Suprapubic skin (tissue), 4 donors: ENCODE data around the gene HOXA4. TPM values are rescaled to one million over a fixed set of nuclear protein-coding genes. Genes with fewer than 3 reads are reported as not detected.

Experiments
- DNase-seq, 2 donors: peaks; one replicate each; pipeline ENCODE4 v3.0.0-alpha.2; 2019; ENCODE audit warnings: low spot score in 2 of 2
- H3K27ac ChIP-seq: fragments of 200-600 bp; sonication (generic); one replicate; pipeline ENCODE4 v1.5.1; 2019
- H3K27me3 ChIP-seq: fragments of 200-600 bp; sonication (generic); one replicate; pipeline ENCODE4 v1.5.1; 2019
- H3K36me3 ChIP-seq: fragments of 200-600 bp; sonication (generic); one replicate; pipeline ENCODE4 v1.5.1; 2019
- H3K4me1 ChIP-seq: fragments of 200-600 bp; sonication (generic); one replicate; pipeline ENCODE4 v1.5.1; 2019
- H3K4me3 ChIP-seq: fragments of 200-600 bp; sonication (generic); one replicate; pipeline ENCODE4 v1.5.1; 2019; ENCODE audit warnings: mild to moderate bottlenecking
- H3K9me3 ChIP-seq: fragments of 200-600 bp; sonication (generic); one replicate; pipeline ENCODE4 v1.5.1; 2019
- CTCF ChIP-seq, 2 donors: fragments of 200-600 bp in 1 of 2; fragments of 450-650 bp in 1 of 2; sonication (generic) in 1 of 2; IDR thresholded peaks; one replicate each; pipeline ENCODE4 v1.5.1; 2016 to 2019; ENCODE audit warnings: antibody characterized with exemption in 2 of 2, mild to moderate bottlenecking in 1 of 2, moderate library complexity in 1 of 2
- EP300 ChIP-seq: sonication (generic); formaldehyde crosslinking; IDR thresholded peaks from one replicate; pipeline ENCODE4 v1.6.1; 2017; ENCODE audit warnings: antibody characterized with exemption
- POLR2A ChIP-seq, 2 donors: fragments of 450-650 bp; IDR thresholded peaks; one replicate each; pipeline ENCODE4 v1.6.1; 2017; ENCODE audit warnings: antibody characterized with exemption in 2 of 2, mild to moderate bottlenecking in 2 of 2, moderate library complexity in 2 of 2
- POLR2AphosphoS5 ChIP-seq, 3 donors: sonication (generic); formaldehyde crosslinking; IDR thresholded peaks; one replicate each; pipeline ENCODE4 v1.6.1; 2017; ENCODE audit warnings: antibody characterized with exemption in 3 of 3
- WGBS: methylation state at CpG from one replicate; pipeline ENCODE4 v1.1.5; 2018; 5-methylcytosine and 5-hydroxymethylcytosine counted together
- total RNA-seq, 4 donors: library from RNA; depleted of rRNA; stranded (reverse); fragments of >200 nt; gene quantifications; one replicate each; pipeline ENCODE4 v1.1.0, GENCODE V29; 2016

Gene HOXA4
- total RNA-seq, 4 donors from 2014 or later = 1.8 to 4.7 (median 2.5) TPM

GRCh38 chr7:27126596-27127327, 3.8 kb downstream of the HOXA4 start:
- no peak for DNase-seq
- Histone ChIP-seq H3K36me3 (no peaks in the 10 kb centered on the region), H3K27ac (no peak overlapping the region), H3K27me3 (no peaks in the 10 kb centered on the region), H3K4me1 (peaks cover 12% of the 10 kb centered on the region), H3K4me3 (no peak overlapping the region), H3K9me3 (no peaks in the 10 kb centered on the region)
- 52% methylated on average over 3 of the region's 3 CpGs for WGBS
- TF ChIP-seq POLR2AphosphoS5 (IDR thresholded peaks at IDR 0.05) (no peak), CTCF (IDR thresholded peaks at IDR 0.05) (no peak), POLR2A (IDR thresholded peaks at IDR 0.05) (no peak), EP300 (no peak)

- H3K9me3 ChIP-seq = no peaks in the 10 kb centered on the region
- H3K27ac ChIP-seq = no peak overlapping the region
- no peaks in the 10 kb centered on the region for H3K36me3 ChIP-seq
- no peak overlapping the region for H3K4me3 ChIP-seq
- no peak for DNase-seq
- no peak for TF ChIP-seq POLR2A (IDR thresholded peaks at IDR 0.05)
- TF ChIP-seq EP300 = no peak
- no peak for TF ChIP-seq CTCF (IDR thresholded peaks at IDR 0.05)
- TF ChIP-seq POLR2AphosphoS5 (IDR thresholded peaks at IDR 0.05) = no peak
- no peaks in the 10 kb centered on the region for H3K27me3 ChIP-seq
- 78% methylated on average over 5 of the region's 5 CpGs for WGBS
- peaks cover 5% of the 10 kb centered on the region for H3K4me1 ChIP-seq
Measured at GRCh38 chr7:27125986-27126394, 4.6 kb downstream of the HOXA4 start.

GRCh38 chr7:27124902-27125689, 5.5 kb downstream of the HOXA4 start:
- DNase-seq = no peak
- Histone ChIP-seq H3K9me3 (no peaks in the 10 kb centered on the region), H3K4me1 (peaks cover 5% of the 10 kb centered on the region), H3K27me3 (no peaks in the 10 kb centered on the region), H3K4me3 (no peak overlapping the region), H3K36me3 (no peaks in the 10 kb centered on the region), H3K27ac (no peak overlapping the region)
- 87% methylated on average over 8 of the region's 8 CpGs for WGBS
- no peak for TF ChIP-seq POLR2A (IDR thresholded peaks at IDR 0.05)
- TF ChIP-seq POLR2AphosphoS5 (IDR thresholded peaks at IDR 0.05) = no peak
- TF ChIP-seq CTCF (IDR thresholded peaks at IDR 0.05) = no peak
- TF ChIP-seq EP300 = no peak

GRCh38 chr7:27124096-27124901, 6.3 kb downstream of the HOXA4 start:
- no peaks in the 10 kb centered on the region for H3K4me1 ChIP-seq
- no peak overlapping the region for H3K4me3 ChIP-seq

More at GRCh38 chr7:27124096-27124901, 6.3 kb downstream of the HOXA4 start:
- H3K27ac ChIP-seq = no peak overlapping the region
- no peaks in the 10 kb centered on the region for H3K27me3 ChIP-seq
- DNase-seq = no peak
- WGBS = 88% methylated on average over 39 of the region's 43 CpGs
- H3K36me3 ChIP-seq = no peaks in the 10 kb centered on the region
- no peaks in the 10 kb centered on the region for H3K9me3 ChIP-seq
- no peak for TF ChIP-seq POLR2AphosphoS5 (IDR thresholded peaks at IDR 0.05)
- TF ChIP-seq EP300 = no peak
- no peak for TF ChIP-seq POLR2A (IDR thresholded peaks at IDR 0.05)
- no peak for TF ChIP-seq CTCF (IDR thresholded peaks at IDR 0.05)
